ENCODE results near the gene MYOCD. TPM values are rescaled to one million over a fixed set of nuclear protein-coding genes. Genes with fewer than 3 reads are reported as not detected.

MYOCD gene
- total and polyA plus RNA-seq, 12 donors, result 7.0 to 111 (median 45.2) TPM

DNA sequence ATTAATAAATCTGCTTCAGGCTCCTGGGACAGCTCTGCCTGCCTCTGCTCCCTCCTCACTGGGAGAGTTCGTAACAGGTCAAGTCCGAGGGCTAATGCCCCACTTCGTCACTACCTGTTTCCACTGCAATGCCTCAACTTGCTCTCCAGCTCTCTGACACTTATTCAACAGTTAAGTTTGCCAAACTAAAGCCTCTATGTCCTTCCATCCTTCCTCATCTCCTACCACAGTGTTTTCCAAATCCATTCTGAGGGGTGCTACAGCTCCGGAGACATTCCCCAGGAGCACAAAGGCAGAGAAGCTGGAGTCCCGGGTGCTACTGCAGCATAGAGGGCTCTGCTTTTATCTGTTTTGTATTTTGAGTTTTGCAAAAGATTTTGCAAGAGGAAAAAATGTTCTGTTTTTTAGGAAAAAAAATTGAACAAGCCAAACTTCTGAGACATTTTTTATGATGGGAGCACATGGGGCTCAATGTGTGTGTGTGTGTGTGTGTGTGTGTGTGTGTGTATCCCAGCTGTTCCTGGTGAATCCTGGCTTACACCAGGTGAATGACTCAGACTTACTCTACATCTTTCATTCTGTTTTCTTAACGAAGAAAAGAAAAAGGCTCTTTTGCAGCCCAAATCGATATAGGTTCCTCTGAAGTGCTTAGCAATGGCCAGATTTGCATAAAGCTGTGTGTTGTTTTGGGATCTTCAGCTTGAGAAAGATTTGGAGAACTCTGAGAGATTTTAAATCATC, 46.1 kb upstream of the MYOCD start:
- no peak for DNase-seq
- Histone ChIP-seq H3K9me3 (no peaks in the 10 kb centered on the region), H3K27ac (no peak overlapping the region), H3K4me1 (peaks cover 0 to 17% (median 0%) of the 10 kb centered on the region in 9 donors), H3K4me3 (no peak overlapping the region), H3K36me3 (no peaks in the 10 kb centered on the region), H3K27me3 (no peaks in the 10 kb centered on the region)
- intact Hi-C loops (cut with DNase I), result loop anchor here in 1 of 10 donors (5.0 kb wide), 2 partner anchors 32 to 72 kb away; no protein-coding TSS in a partner anchor
- TF ChIP-seq CTCF (IDR thresholded peaks at IDR 0.05), result no peak
- ATAC-seq, result no peak
- 62 to 70% methylated on average over 7 of the region's 7 CpGs for WGBS, 2 donors

DNA sequence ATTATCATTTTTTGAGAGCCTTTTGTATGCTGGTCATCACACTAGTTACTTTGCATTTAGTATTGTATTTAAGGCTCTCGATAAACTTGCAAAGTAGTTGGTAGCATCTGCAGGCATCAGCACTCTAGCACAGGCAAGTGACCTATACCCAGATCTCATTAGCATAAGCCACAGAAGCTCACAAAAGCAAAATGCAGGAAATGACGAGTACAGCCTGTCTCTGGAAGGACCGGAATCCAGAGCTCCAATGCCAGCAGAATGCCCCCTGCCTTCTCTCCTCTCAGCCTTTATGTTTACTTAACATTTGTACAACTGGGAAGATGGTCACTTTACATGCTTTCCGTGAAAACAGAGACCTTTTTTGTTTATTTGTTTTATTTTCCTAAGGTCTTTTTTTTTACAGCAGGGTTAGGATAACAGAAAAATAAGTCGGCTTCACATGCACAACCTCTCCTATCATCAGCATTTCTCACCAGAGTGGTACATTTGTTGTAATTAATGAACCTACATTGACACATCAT, 45.4 kb upstream of the MYOCD start:
- ATAC-seq, result no peak
- Histone ChIP-seq H3K36me3 (no peaks in the 10 kb centered on the region), H3K27ac (no peak overlapping the region), H3K27me3 (no peaks in the 10 kb centered on the region), H3K4me1 (peaks cover 0 to 17% (median 0%) of the 10 kb centered on the region in 9 donors), H3K9me3 (no peaks in the 10 kb centered on the region), H3K4me3 (no peak overlapping the region)
- no peak for DNase-seq
- WGBS, 2 donors, result 53 to 74% methylated on average over 5 of the region's 5 CpGs
- TF ChIP-seq CTCF (IDR thresholded peaks at IDR 0.05), result no peak
- intact Hi-C loops (cut with DNase I), result loop anchor here in 1 of 10 donors (5.0 kb wide), 2 partner anchors 33 to 73 kb away; no protein-coding TSS in a partner anchor

DNA sequence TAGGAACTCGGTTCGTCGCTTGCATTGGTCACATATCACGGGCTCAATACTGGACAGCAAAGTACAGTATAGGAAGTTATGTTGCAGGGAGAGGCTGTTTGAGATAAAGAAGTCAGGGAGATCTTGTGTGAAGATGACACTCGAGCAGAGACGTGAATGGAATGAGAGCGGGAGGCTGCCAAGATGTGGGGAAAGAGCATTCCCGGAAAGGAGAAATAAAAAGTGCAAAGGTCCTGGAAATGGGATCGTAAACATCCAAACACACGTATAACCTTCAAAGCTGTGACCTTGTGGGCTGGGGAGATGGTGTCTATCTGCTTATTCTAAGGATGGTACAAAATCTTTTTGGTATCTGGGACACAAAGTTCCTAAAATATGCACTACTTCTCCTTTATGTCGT, 43.0 kb upstream of the MYOCD start:
- H3K4me3 ChIP-seq, result peak overlapping the region in 4 of 10 donors; percentile 8 to 16 (median 13)
- H3K27me3 ChIP-seq, result no peaks in the 10 kb centered on the region
- DNase-seq (no peak), ATAC-seq (peak in 1 of 8 donors; percentile 16)
- intact Hi-C loops (cut with DNase I), result loop anchor here in 1 of 10 donors (5.0 kb wide), 2 partner anchors 35 to 75 kb away; no protein-coding TSS in a partner anchor
- no peaks in the 10 kb centered on the region for H3K36me3 ChIP-seq
- no peak for TF ChIP-seq CTCF (IDR thresholded peaks at IDR 0.05)
- 45 to 51% methylated on average over 11 of the region's 11 CpGs for WGBS, 2 donors
- no peaks in the 10 kb centered on the region for H3K9me3 ChIP-seq
- H3K4me1 ChIP-seq, result peaks cover 0 to 17% (median 0%) of the 10 kb centered on the region in 9 donors
- H3K27ac ChIP-seq, result peak overlapping the region in 6 of 10 donors; percentile 2 to 50 (median 28)

DNA sequence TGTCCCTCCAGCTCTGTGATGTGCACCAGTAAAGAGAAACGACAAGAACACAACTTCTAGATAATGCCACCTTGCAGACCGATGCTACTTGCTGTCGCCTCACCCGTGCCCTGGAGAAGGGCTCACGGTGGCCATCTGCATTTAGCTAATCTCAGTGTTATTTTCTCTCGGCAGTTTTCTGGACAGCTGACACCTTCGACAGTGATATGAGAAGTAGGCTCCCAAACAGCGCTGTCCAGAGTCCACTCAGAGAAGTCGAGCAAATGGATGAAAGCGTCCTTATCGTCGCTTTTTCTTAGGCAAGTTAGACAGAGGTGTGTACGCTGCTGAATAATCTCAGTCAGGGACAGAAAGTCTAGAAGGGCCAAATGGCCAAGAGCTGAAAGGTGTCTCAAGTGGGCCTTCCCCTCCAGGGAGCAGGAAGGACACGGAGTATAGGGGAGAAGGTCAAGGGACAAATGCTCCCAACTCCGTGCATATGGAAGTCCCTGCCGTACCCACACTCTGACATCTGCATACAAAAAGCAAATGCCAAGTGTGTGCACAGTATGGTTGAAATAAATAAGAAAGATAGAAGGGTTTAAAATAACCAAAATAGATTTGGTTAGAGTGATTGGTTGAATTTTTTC, 42.4 kb upstream of the MYOCD start:
- Histone ChIP-seq H3K36me3 (no peaks in the 10 kb centered on the region), H3K9me3 (no peaks in the 10 kb centered on the region), H3K4me1 (peaks cover 0 to 17% (median 0%) of the 10 kb centered on the region in 9 donors), H3K27me3 (no peaks in the 10 kb centered on the region), H3K27ac (peak overlapping the region in 7 of 10 donors; percentile 2 to 50 (median 21)), H3K4me3 (peak overlapping the region in 4 of 10 donors; percentile 8 to 16 (median 13))
- intact Hi-C loops (cut with DNase I), result loop anchor here in 1 of 10 donors (5.0 kb wide), 2 partner anchors 36 to 76 kb away; no protein-coding TSS in a partner anchor
- peak in 7 of 8 donors; percentile 16 to 81 (median 55) for ATAC-seq
- no peak for TF ChIP-seq CTCF (IDR thresholded peaks at IDR 0.05)
- peak in 1 of 2 donors; percentile 5 for DNase-seq
- WGBS, 2 donors, result 36 to 46% methylated on average over 16 of the region's 16 CpGs

Measured in heart right ventricle (tissue), 16 donors.